HUES6 (cell line): ENCODE results near the gene RNASE11.

ENCODE experiments used
- H3K27ac ChIP-seq: 2 replicates; pipeline ENCODE4 v1.7.0; 2013; ENCODE audit warnings: low read depth, mild to moderate bottlenecking, low read length, inconsistent platforms
- H3K27me3 ChIP-seq: 2 replicates; pipeline ENCODE4 v1.6.1; 2013; ENCODE audit warnings: low read length; ENCODE audit not compliant: control insufficient read depth, insufficient read depth
- H3K36me3 ChIP-seq: 2 replicates; pipeline ENCODE4 v1.6.1; 2013; ENCODE audit warnings: low read length; ENCODE audit not compliant: control insufficient read depth, insufficient read depth
- H3K4me1 ChIP-seq: 2 replicates; pipeline ENCODE4 v1.6.1; 2013; ENCODE audit warnings: low read length; ENCODE audit not compliant: control insufficient read depth, insufficient read depth
- H3K4me3 ChIP-seq: 2 replicates; pipeline ENCODE4 v1.5.1; 2013; ENCODE audit warnings: low read depth, low read length
- H3K9ac ChIP-seq: one replicate; pipeline ENCODE4 v1.6.1; 2013; ENCODE audit warnings: mild to moderate bottlenecking, low read length
- H3K9me3 ChIP-seq: 2 replicates; pipeline ENCODE4 v1.6.1; 2013; ENCODE audit warnings: low read depth, low read length; ENCODE audit not compliant: control insufficient read depth, insufficient read depth

RNASE11 gene

GRCh38 chr14:20587489-20588154 is at the start of gene RNASE11:
TSS of gene RNASE11 (minus strand) at chr14:20588001.
- Histone ChIP-seq H3K4me3 (no peak within 1 kb of the TSS), H3K27me3 (no peaks in the 10 kb centered on the region), H3K9ac (no peak within 1 kb of the TSS)

GRCh38 chr14:20632831-20633691 is 45.3 kb upstream of the RNASE11 start:
- Histone ChIP-seq H3K27me3 (peaks cover 17% of the 10 kb centered on the region), H3K4me3 (peak overlapping the region; percentile 91), H3K4me1 (peaks cover 5% of the 10 kb centered on the region; the same call in 1 of the 2 replicates), H3K27ac (no peak overlapping the region), H3K36me3 (no peaks in the 10 kb centered on the region), H3K9ac (peak overlapping the region; percentile 53), H3K9me3 (no peaks in the 10 kb centered on the region)

More at GRCh38 chr14:20587489-20588154, at the start of gene RNASE11:
- Histone ChIP-seq H3K36me3 (no peaks in the 10 kb centered on the region), H3K27ac (no peak within 1 kb of the TSS), H3K9me3 (no peaks in the 10 kb centered on the region), H3K4me1 (peaks cover 15% of the 10 kb centered on the region)

GRCh38 chr14:20632448-20632830 is 44.6 kb upstream of the RNASE11 start:
- Histone ChIP-seq H3K27ac (no peak overlapping the region), H3K9me3 (no peaks in the 10 kb centered on the region), H3K36me3 (no peaks in the 10 kb centered on the region), H3K4me1 (peaks cover 11% of the 10 kb centered on the region), H3K9ac (peak overlapping the region; percentile 47), H3K27me3 (peaks cover 23% of the 10 kb centered on the region), H3K4me3 (peak overlapping the region; percentile 91)

GRCh38 chr14:20631880-20632389 is 44.1 kb upstream of the RNASE11 start:
- H3K36me3 ChIP-seq = no peaks in the 10 kb centered on the region
- peak overlapping the region; percentile 91 for H3K4me3 ChIP-seq
- H3K27ac ChIP-seq = no peak overlapping the region
- H3K9ac ChIP-seq = peak overlapping the region; percentile 40
- peaks cover 11% of the 10 kb centered on the region for H3K4me1 ChIP-seq
- no peaks in the 10 kb centered on the region for H3K9me3 ChIP-seq
- H3K27me3 ChIP-seq = peaks cover 28% of the 10 kb centered on the region

GRCh38 chr14:20631023-20631879 is 43.5 kb upstream of the RNASE11 start:
- no peak overlapping the region for H3K27ac ChIP-seq
- peaks cover 35% of the 10 kb centered on the region for H3K27me3 ChIP-seq
- H3K4me3 ChIP-seq = peak overlapping the region; percentile 91
- no peaks in the 10 kb centered on the region for H3K36me3 ChIP-seq
- H3K9me3 ChIP-seq = no peaks in the 10 kb centered on the region
- peak overlapping the region; percentile 78 for H3K9ac ChIP-seq
- H3K4me1 ChIP-seq = peaks cover 11% of the 10 kb centered on the region

GRCh38 chr14:20630340-20631022 is 42.7 kb upstream of the RNASE11 start:
- Histone ChIP-seq H3K9ac (peak overlapping the region; percentile 78), H3K9me3 (no peaks in the 10 kb centered on the region), H3K27ac (no peak overlapping the region), H3K4me1 (peaks cover 11% of the 10 kb centered on the region), H3K27me3 (peaks cover 37% of the 10 kb centered on the region), H3K36me3 (no peaks in the 10 kb centered on the region), H3K4me3 (peak overlapping the region; percentile 91)

GRCh38 chr14:20628063-20628854 is 40.5 kb upstream of the RNASE11 start:
- Histone ChIP-seq H3K36me3 (no peaks in the 10 kb centered on the region), H3K4me3 (peak overlapping the region; percentile 48), H3K27me3 (peaks cover 37% of the 10 kb centered on the region), H3K9ac (no peak overlapping the region), H3K9me3 (no peaks in the 10 kb centered on the region), H3K4me1 (peaks cover 14% of the 10 kb centered on the region), H3K27ac (no peak overlapping the region)

- H3K9ac ChIP-seq = no peak overlapping the region
- no peaks in the 10 kb centered on the region for H3K9me3 ChIP-seq
- peaks cover 43% of the 10 kb centered on the region for H3K27me3 ChIP-seq
- H3K27ac ChIP-seq = no peak overlapping the region
- H3K4me3 ChIP-seq = peak overlapping the region; percentile 85
- no peaks in the 10 kb centered on the region for H3K36me3 ChIP-seq
- H3K4me1 ChIP-seq = peaks cover 16% of the 10 kb centered on the region
Measured at GRCh38 chr14:20627346-20628027, 39.7 kb upstream of the RNASE11 start.

- H3K27me3 ChIP-seq = peaks cover 44% of the 10 kb centered on the region
- H3K9ac ChIP-seq = peak overlapping the region; percentile 18
- H3K4me1 ChIP-seq = peaks cover 16% of the 10 kb centered on the region
- H3K4me3 ChIP-seq = peak overlapping the region; percentile 85
- no peaks in the 10 kb centered on the region for H3K36me3 ChIP-seq
- no peaks in the 10 kb centered on the region for H3K9me3 ChIP-seq
- no peak overlapping the region for H3K27ac ChIP-seq
Measured at GRCh38 chr14:20626274-20626673, 38.5 kb upstream of the RNASE11 start.
